Medulla oblongata (tissue), 1 donor: Measurements from ENCODE around the gene AQP2.

Experiments
- DNase-seq: peaks from one replicate; pipeline ENCODE4 v3.0.0-alpha.2; 2015; ENCODE audit errors: extremely low spot score

AQP2 gene

DNA sequence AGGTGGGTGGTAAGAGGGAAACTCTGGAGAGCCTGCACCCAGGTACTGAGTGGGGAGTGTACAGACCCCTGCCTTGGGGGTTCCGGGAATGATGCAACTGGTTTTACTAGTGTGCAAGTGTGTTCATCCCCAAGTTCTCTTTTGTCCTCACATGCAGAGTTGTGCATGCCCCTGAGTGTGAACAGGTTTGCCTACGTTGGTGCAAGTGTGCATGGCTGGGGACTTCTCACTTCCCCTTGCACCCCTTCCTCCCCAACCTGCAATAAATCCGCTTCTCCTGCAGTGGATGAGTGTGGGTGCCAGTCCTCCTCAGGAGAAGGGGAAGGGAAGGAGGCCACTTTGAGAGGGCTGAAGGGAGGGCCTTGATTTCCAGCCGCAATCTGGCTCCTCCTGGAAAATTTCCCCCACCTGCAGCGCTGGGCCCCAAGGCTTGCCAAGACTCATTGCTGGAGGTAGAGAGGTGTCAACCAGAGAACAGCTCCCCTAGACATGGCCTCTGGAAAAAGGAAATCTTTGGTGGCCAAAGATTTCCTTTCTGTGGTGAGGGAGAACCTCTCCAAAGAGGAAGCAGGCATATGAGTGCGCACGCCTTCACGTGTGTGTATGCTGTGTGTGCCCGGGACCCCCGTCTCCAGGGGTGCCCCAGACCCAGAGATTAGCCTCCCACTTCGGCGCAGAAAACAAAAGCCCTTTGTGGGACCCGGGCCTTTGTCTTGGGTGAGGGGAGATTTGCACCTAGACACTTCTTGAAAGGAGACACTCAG lies 5.5 kb downstream of the AQP2 start:
- no peak for DNase-seq

DNA sequence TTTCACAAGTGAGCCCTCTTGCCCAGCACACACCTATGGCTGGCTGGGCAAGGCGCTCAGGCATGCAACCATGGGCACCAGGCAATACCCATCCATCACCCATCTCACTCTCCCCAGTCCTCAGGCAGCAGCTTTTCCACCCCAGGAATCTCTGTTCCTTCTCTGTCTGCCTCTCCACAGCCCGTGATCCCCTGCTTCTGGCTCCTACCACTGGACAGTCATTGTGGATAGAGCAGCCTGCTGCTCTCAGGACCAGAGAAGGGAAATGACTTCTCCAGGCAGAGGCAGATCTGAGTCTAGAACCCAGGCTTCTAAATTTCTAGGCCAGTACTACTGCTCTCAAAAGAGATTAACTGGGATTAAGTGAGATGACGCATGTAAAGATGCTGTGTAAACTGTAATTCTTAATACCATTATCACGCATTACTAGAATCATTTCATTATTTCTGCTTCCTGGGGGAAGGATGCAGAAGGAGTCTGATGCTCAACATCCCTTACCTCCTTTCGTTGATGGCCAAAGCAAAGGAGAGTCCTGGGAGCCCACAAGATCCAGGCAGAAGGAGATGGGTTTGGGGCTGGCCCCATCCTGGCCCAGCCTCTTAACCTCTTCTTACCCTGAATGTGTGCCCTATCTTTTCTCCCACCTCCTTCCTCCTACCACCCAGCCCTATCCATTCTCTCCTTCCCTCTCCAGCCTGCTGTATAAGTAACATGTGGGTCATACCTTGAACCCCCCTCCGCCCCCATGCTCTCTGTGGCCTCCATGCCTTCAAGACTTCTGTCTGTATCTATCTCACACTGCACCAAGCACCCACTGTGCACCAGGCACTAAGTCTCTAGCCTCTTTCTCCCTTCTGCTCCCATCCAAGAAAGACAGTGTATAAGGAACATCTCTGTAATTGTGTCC lies 6.4 kb downstream of the AQP2 start:
- no peak for DNase-seq

DNA sequence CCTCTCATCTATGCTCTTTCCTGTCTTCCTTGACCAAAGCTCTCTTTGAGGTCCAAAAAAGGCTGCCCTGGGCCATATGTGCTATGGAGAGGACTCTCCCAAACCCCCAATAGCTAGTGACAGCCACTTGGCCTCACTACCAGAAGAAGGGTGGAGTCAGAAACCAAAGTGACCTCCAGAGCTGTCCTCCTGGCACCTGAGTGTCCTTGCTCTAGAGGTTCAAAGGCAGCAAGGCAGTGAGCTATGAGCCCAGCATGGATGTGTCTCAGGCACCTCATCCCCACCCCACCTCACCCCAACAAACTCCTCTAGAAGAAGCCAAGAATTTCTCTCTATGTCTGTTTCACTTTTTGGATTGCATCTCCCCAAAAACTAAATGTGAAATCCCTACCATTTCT lies 7.0 kb downstream of the AQP2 start:
- no peak for DNase-seq

- DNase-seq, result no peak
Measured at GRCh38 chr12:49959685-49960473, 9.3 kb downstream of the AQP2 start.

GRCh38 chr12:49960474-49961110 lies 10.1 kb downstream of the AQP2 start:
- no peak for DNase-seq

DNA sequence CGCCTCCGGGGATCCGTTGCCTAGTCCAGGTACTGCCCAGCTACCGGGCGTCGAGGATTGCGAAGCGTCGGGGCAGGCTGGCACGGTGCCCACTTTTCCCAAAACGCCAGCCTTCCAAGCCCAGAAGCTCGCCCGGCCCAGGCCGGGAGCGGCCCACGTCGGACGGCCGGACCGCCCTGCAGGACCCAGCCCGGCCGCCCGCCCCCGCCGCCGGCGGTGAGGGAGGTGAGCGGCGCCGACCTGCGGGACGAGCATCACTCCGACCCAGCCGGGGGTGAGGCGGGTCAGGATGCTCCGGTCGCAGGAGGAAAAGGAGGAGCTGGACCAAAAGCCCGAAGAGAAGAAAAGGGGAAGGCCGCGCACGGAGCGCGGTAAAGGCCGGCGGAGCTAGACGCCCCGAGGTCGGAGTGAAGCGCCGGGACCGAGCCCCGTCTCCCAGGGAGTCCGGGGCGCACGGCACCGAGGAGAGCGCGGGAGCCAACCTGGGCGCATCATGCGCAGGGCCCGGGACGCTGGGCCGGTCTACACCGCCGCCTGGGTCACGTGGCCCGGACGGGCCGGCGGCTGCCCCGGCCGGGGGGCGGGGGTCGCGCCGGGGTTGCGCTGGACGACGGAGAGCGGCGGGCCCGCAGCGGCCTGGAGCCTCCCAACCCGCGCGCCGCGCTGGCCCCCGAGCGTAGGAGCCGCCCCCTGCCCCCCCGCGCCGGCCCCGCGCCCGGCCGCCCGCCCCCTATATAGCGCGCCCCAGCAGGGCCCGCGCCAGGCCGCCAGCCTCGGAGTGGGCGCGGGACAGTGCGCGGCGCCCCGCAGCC lies 10.8 kb downstream of the AQP2 start, which contains the start of gene AQP5:
AQP5 (plus strand) TSS at position 762 of the 812 bp plus-strand sequence. CDS start 146 bp downstream, outside the sequence.
- DNase-seq, result no peak

GRCh38 chr12:49961993-49962764 lies 11.6 kb downstream of the AQP2 start:
- no peak for DNase-seq

GRCh38 chr12:49962861-49963765 lies 12.6 kb downstream of the AQP2 start:
- DNase-seq, result no peak

GRCh38 chr12:49963976-49964815 lies 13.7 kb downstream of the AQP2 start:
- DNase-seq, result no peak

- DNase-seq, result no peak
Measured at GRCh38 chr12:49964849-49965624, 14.5 kb downstream of the AQP2 start.

DNA sequence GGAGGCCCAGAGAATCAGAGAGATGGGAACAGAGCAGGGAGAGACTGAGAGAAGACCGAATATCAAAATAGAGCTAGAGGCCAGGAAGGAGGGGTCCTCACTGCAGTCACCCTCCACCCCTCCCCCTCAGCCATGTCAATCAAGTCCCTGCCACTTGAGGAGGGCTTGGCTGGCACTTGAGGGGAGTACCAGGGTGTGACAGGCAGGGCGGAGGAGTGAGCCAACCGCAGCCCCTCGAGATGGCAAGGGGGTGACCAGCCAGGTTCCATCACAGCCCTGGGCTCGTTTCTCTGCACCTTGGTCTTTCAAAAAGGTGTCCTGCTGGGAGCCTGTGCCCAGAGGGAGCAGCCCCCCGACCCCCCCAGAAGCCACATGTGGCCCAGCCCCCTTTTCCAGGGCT lies 15.3 kb downstream of the AQP2 start:
- no peak for DNase-seq

- no peak for DNase-seq
Measured at GRCh38 chr12:49966511-49967041, 16.0 kb downstream of the AQP2 start.

GRCh38 chr12:49967042-49967776 lies 16.7 kb downstream of the AQP2 start:
- DNase-seq, result peak; percentile 94

GRCh38 chr12:49967777-49968250 lies 17.3 kb downstream of the AQP2 start:
- no peak for DNase-seq

GRCh38 chr12:49968471-49968870 lies 17.9 kb downstream of the AQP2 start:
- no peak for DNase-seq

- peak; percentile 87 for DNase-seq
Measured at GRCh38 chr12:49969027-49969426, 18.5 kb downstream of the AQP2 start.
